DMS153 treated with DMSO at 0.1 percent for 48 hours (cell line): ENCODE data around the gene TRIM29.
"Not testable (repeated sequence)": the region's sequence is repeated elsewhere in the genome, so short reads cannot be mapped to it uniquely, and the experiment has no call there.

Experiments
- DNase-seq: peaks from one replicate; lab custom pipeline; 2025; ENCODE audit not compliant: unreplicated experiment; lab: John Stamatoyannopoulos, UW

TRIM29 gene

GRCh38 chr11:120173019-120173705 is 35.2 kb upstream of the TRIM29 start:
- DNase-seq = no peak

- DNase-seq = peak; percentile 28
These were observed 34.4 kb upstream of the TRIM29 start for GRCh38 chr11:120172054-120172911.

GRCh38 chr11:120170741-120171261 is 32.9 kb upstream of the TRIM29 start:
- no peak for DNase-seq

GRCh38 chr11:120169981-120170698 is 32.2 kb upstream of the TRIM29 start:
- no peak for DNase-seq

- peak; percentile 59 for DNase-seq
These were observed 31.2 kb upstream of the TRIM29 start for GRCh38 chr11:120168960-120169681.

GRCh38 chr11:120168108-120168959 is 30.4 kb upstream of the TRIM29 start:
- no peak for DNase-seq

GRCh38 chr11:120167659-120168058 is 29.7 kb upstream of the TRIM29 start:
- no peak for DNase-seq

- no peak for DNase-seq
These were observed 22.5 kb upstream of the TRIM29 start for GRCh38 chr11:120160436-120160835.

- no peak for DNase-seq
These were observed 15.3 kb upstream of the TRIM29 start for GRCh38 chr11:120153221-120153620.

- no peak for DNase-seq
These were observed 13.6 kb upstream of the TRIM29 start for GRCh38 chr11:120151536-120151935.

GRCh38 chr11:120149246-120149645 is 11.3 kb upstream of the TRIM29 start:
- no peak for DNase-seq

- DNase-seq = no peak
These were observed 10.0 kb upstream of the TRIM29 start for GRCh38 chr11:120147950-120148270.

- no peak for DNase-seq
These were observed 9.4 kb upstream of the TRIM29 start for GRCh38 chr11:120147094-120147949.

GRCh38 chr11:120146413-120147093 is 8.6 kb upstream of the TRIM29 start:
- no peak for DNase-seq

- DNase-seq = no peak
These were observed 6.6 kb upstream of the TRIM29 start for GRCh38 chr11:120144501-120144900.

GRCh38 chr11:120143472-120143871 is 5.6 kb upstream of the TRIM29 start:
- not testable (repeated sequence) for DNase-seq

- no peak for DNase-seq
These were observed 4.7 kb upstream of the TRIM29 start for GRCh38 chr11:120142441-120143100.
